A673 (cell line): ENCODE results near the gene TMC3. TPM values are rescaled to one million over a fixed set of nuclear protein-coding genes. Genes with fewer than 3 reads are reported as not detected.

Experiments
- BruUV-seq: library from RNA; stranded (reverse); fragments of 400-500 nt; replicated peaks from 2 replicates; lab custom pipeline; 2021; lab: Mats Ljungman, UMichigan
- CTCF ChIA-PET: fragments of 300-600 bp; sonication (Branson Sonifier 250); formaldehyde crosslinking; loops from one replicate; lab custom pipeline; 2022; ENCODE audit warnings: antibody characterized with exemption; lab: Charles Lee
- POLR2A ChIA-PET: fragments of 300-600 bp; sonication (Branson Sonifier 250); formaldehyde crosslinking; loops from one replicate; lab custom pipeline; 2022; ENCODE audit warnings: antibody characterized with exemption; ENCODE audit not compliant: low non-redundant PET; lab: Charles Lee
- DNase-seq: peaks from one replicate; pipeline ENCODE4 v3.0.0-alpha.2; 2015; ENCODE audit warnings: low spot score
- H3K27ac ChIP-seq: fragments of 200-600 bp; sonication (generic); 2 replicates; pipeline ENCODE4 v1.5.1; 2016; ENCODE audit warnings: mixed run types, low read depth, mild to moderate bottlenecking, mixed read lengths, antibody characterized with exemption, low read length; ENCODE audit not compliant: poor library complexity, severe bottlenecking
- H3K27me3 ChIP-seq: fragments of 200-600 bp; sonication (generic); replicated peaks from 2 replicates; pipeline ENCODE4 v1.6.1; 2017; ENCODE audit warnings: mixed run types, low read depth, mild to moderate bottlenecking, mixed read lengths, antibody characterized with exemption, low read length; ENCODE audit not compliant: insufficient read depth, poor library complexity
- H3K36me3 ChIP-seq: fragments of 200-600 bp; sonication (generic); 2 replicates; pipeline ENCODE4 v1.6.1; 2016; ENCODE audit warnings: mixed run types, mild to moderate bottlenecking, mixed read lengths, antibody characterized with exemption, low read length; ENCODE audit not compliant: insufficient read depth, poor library complexity, severe bottlenecking
- H3K4me1 ChIP-seq: fragments of 200-600 bp; sonication (generic); 2 replicates; pipeline ENCODE4 v1.6.1; 2017; ENCODE audit warnings: mixed run types, mild to moderate bottlenecking, mixed read lengths, antibody characterized with exemption, low read length; ENCODE audit not compliant: insufficient read depth, poor library complexity, severe bottlenecking
- H3K4me3 ChIP-seq: fragments of 200-600 bp; sonication (generic); 2 replicates; pipeline ENCODE4 v1.5.1; 2016; ENCODE audit warnings: low read depth, mixed run types, mild to moderate bottlenecking, mixed read lengths, low read length; ENCODE audit not compliant: poor library complexity, severe bottlenecking
- H3K9me3 ChIP-seq: fragments of 200-600 bp; sonication (generic); 2 replicates; pipeline ENCODE4 v1.6.1; 2016; ENCODE audit warnings: mixed run types, low read depth, mild to moderate bottlenecking, mixed read lengths, antibody characterized with exemption, low read length; ENCODE audit not compliant: poor library complexity, severe bottlenecking
- EZH2 ChIP-seq: fragments of 200-600 bp; sonication (generic); IDR thresholded peaks from 2 replicates; pipeline ENCODE4 v1.6.1; 2017; ENCODE audit warnings: borderline replicate concordance, low read depth, mild to moderate bottlenecking, mixed read lengths, antibody characterized with exemption, low read length; ENCODE audit not compliant: poor library complexity, severe bottlenecking
- intact Hi-C: fragments of 100-400 bp; cut with micrococcal nuclease; formaldehyde crosslinking; loops from one replicate; pipeline ENCODE4 v1.10.0; 2022; ENCODE audit not compliant: unreplicated experiment
- total RNA-seq: library from RNA; stranded (reverse); gene quantifications from 2 replicates; pipeline ENCODE4 v1.2.3, GENCODE V29; 2021
- TF ChIP-seq, protein P1 (sequence below): fragments of 300-800, 200-600 bp; sonication (generic); conservative IDR thresholded peaks from 2 replicates; pipeline ENCODE4 v1.5.1; 2017; ENCODE audit warnings: low read depth, mild to moderate bottlenecking, antibody characterized with exemption, low read length, moderate library complexity, mixed read lengths

The TMC3 gene
- total RNA-seq, 1 experiment from 2014 or later, result not detected

- DNase-seq, result no peak
- no TSS peak for BruUV-seq
- no peaks in the 10 kb centered on the region for H3K4me1 ChIP-seq
- TF ChIP-seq, protein P1, sequence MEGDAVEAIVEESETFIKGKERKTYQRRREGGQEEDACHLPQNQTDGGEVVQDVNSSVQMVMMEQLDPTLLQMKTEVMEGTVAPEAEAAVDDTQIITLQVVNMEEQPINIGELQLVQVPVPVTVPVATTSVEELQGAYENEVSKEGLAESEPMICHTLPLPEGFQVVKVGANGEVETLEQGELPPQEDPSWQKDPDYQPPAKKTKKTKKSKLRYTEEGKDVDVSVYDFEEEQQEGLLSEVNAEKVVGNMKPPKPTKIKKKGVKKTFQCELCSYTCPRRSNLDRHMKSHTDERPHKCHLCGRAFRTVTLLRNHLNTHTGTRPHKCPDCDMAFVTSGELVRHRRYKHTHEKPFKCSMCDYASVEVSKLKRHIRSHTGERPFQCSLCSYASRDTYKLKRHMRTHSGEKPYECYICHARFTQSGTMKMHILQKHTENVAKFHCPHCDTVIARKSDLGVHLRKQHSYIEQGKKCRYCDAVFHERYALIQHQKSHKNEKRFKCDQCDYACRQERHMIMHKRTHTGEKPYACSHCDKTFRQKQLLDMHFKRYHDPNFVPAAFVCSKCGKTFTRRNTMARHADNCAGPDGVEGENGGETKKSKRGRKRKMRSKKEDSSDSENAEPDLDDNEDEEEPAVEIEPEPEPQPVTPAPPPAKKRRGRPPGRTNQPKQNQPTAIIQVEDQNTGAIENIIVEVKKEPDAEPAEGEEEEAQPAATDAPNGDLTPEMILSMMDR, result no peak
- TF ChIP-seq EZH2, result no peak
- peaks cover 26% of the 10 kb centered on the region for H3K27me3 ChIP-seq
- intact Hi-C loops, result no loop called here
- no peak overlapping the region for H3K4me3 ChIP-seq
- no peaks in the 10 kb centered on the region for H3K36me3 ChIP-seq
- ChIA-PET CTCF (no interaction called here), POLR2A (no interaction called here)
- H3K9me3 ChIP-seq, result no peaks in the 10 kb centered on the region
- no peak overlapping the region for H3K27ac ChIP-seq
Observed at GRCh38 chr15:81384891-81385720, 11.1 kb upstream of the TMC3 start.

DNA sequence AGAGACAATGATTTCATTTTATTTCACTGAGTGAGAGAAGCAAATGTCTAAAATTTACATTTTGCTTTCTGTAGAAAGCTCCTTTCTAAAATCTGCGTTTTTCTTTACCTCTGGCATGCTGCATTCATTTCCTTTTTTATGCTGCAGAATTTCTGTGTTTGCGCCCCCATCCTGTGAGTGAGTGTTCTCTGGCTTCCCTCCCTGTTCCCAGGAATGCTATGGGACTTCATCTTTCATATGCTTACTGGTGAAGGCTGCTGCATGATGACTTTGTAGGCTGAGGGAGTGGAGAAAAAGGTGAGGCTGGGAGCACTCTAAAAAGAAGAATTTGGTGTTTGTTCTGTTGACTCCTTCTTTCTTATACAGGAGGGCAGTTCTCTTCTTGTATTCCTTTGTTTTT lies 7.7 kb upstream of the TMC3 start:
- POLR2A ChIA-PET, result no interaction called here
- no peak for DNase-seq
- Histone ChIP-seq H3K4me3 (no peak overlapping the region), H3K36me3 (no peaks in the 10 kb centered on the region), H3K4me1 (no peaks in the 10 kb centered on the region), H3K27me3 (peaks cover 51% of the 10 kb centered on the region), H3K9me3 (no peaks in the 10 kb centered on the region), H3K27ac (no peak overlapping the region)
- BruUV-seq, result no TSS peak
- intact Hi-C loops, result no loop called here
- TF ChIP-seq EZH2, result no peak
- TF ChIP-seq, protein P1, result no peak
- CTCF ChIA-PET, result no interaction called here

GRCh38 chr15:81380668-81381067 lies 6.7 kb upstream of the TMC3 start:
- Histone ChIP-seq H3K4me3 (no peak overlapping the region), H3K27me3 (peaks cover 47% of the 10 kb centered on the region), H3K36me3 (no peaks in the 10 kb centered on the region), H3K27ac (no peak overlapping the region), H3K4me1 (no peaks in the 10 kb centered on the region), H3K9me3 (no peaks in the 10 kb centered on the region)
- intact Hi-C loops, result no loop called here
- ChIA-PET POLR2A (no interaction called here), CTCF (no interaction called here)
- no peak for DNase-seq
- TF ChIP-seq, protein P1, result no peak
- no peak for TF ChIP-seq EZH2
- BruUV-seq, result no TSS peak
